T1000 (cell line): ENCODE measurements around the gene WDR27.
"Not testable (repeated sequence)": the region's sequence is repeated elsewhere in the genome, so short reads cannot be mapped to it uniquely, and the experiment has no call there.

ENCODE experiments used
- DNase-seq: peaks from one replicate; lab custom pipeline; 2025; ENCODE audit warnings: mixed read lengths; lab: John Stamatoyannopoulos, UW

WDR27 gene

GRCh38 chr6:169639653-169640278, 62.1 kb downstream of the WDR27 start:
- no peak for DNase-seq

- no peak for DNase-seq
Observed at GRCh38 chr6:169638915-169639314, 62.9 kb downstream of the WDR27 start.

- no peak for DNase-seq
Observed at GRCh38 chr6:169638388-169638787, 63.4 kb downstream of the WDR27 start.

- DNase-seq = no peak
Observed at GRCh38 chr6:169635345-169635744, 66.5 kb downstream of the WDR27 start.

- DNase-seq = no peak
Observed at GRCh38 chr6:169632841-169633240, 69.0 kb downstream of the WDR27 start.

GRCh38 chr6:169629256-169629655, 72.6 kb downstream of the WDR27 start:
- DNase-seq = no peak

- DNase-seq = no peak
Observed at GRCh38 chr6:169627736-169628607, 73.9 kb downstream of the WDR27 start.

GRCh38 chr6:169626649-169627048, 75.2 kb downstream of the WDR27 start:
- no peak for DNase-seq

- no peak for DNase-seq
Observed at GRCh38 chr6:169626169-169626568, 75.7 kb downstream of the WDR27 start.

- DNase-seq = no peak
Observed at GRCh38 chr6:169625376-169625775, 76.5 kb downstream of the WDR27 start.

GRCh38 chr6:169624785-169625184, 77.0 kb downstream of the WDR27 start:
- DNase-seq = no peak

GRCh38 chr6:169623975-169624374, 77.9 kb downstream of the WDR27 start:
- no peak for DNase-seq

- DNase-seq = no peak
Observed at GRCh38 chr6:169623343-169623742, 78.5 kb downstream of the WDR27 start.

GRCh38 chr6:169622618-169623017, 79.2 kb downstream of the WDR27 start:
- DNase-seq = no peak

GRCh38 chr6:169621311-169621710, 80.5 kb downstream of the WDR27 start:
- no peak for DNase-seq

- no peak for DNase-seq
Observed at GRCh38 chr6:169620171-169621130, 81.4 kb downstream of the WDR27 start.

GRCh38 chr6:169619650-169620049, 82.2 kb downstream of the WDR27 start:
- no peak for DNase-seq

GRCh38 chr6:169618526-169619490, 83.0 kb downstream of the WDR27 start:
- DNase-seq = peak; percentile 37

GRCh38 chr6:169617562-169617961, 84.3 kb downstream of the WDR27 start:
- DNase-seq = no peak

- DNase-seq = not testable (repeated sequence)
Observed at GRCh38 chr6:169608609-169609008, 93.2 kb downstream of the WDR27 start.

- no peak for DNase-seq
Observed at GRCh38 chr6:169604076-169604475, 97.8 kb downstream of the WDR27 start.
